Measurements from ENCODE around the gene HSP90B1. TPM values are rescaled to one million over a fixed set of nuclear protein-coding genes. Genes with fewer than 3 reads are reported as not detected.

Gene HSP90B1
- total RNA-seq, 1 donor from 2014 or later = 222 TPM

DNA sequence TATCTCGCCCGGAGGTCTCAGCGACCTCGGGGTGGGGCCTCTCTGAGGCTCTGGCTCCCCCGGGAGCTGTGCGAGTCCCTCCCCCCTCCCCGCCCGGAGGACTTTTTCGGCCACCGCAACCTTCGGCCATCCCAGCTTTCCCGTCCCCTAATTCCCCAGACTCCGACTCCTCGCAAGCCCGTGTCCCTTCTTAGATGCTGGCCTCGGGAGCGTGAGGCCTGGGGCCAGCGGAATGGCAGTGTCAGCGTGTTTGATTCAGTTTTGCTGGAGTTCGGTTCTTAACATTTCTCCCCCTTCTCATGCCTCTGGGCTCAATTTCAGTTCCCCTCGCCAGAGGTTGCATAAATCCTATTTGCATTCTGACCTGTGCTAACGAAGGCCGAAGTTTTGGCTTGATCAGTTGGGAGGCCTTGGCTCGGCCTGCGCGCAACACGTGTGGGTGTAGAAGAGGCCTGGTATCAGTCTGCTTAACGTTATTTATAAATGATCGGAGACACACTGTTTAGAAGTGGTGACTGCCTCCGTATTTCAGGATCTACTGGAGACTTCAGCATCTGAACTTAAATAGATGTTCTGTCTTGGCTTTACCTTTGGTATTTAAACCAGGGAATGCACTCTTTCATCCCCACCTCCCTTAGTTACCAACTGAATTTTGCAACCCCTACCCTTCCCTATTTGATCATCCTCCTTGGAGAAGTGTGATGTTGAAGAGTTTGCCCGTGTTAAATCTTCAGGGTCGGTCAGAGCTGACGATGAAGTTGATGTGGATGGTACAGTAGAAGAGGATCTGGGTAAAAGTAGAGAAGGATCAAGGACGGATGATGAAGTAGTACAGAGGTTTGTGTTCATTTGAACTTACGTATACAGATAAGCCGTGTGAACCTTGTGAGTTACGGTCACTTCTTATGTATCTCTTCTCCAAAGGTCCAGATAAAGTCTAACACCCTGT lies 851 bp downstream of the HSP90B1 start:
- intact Hi-C loops (cut with DNase I) = no loop called here

DNA sequence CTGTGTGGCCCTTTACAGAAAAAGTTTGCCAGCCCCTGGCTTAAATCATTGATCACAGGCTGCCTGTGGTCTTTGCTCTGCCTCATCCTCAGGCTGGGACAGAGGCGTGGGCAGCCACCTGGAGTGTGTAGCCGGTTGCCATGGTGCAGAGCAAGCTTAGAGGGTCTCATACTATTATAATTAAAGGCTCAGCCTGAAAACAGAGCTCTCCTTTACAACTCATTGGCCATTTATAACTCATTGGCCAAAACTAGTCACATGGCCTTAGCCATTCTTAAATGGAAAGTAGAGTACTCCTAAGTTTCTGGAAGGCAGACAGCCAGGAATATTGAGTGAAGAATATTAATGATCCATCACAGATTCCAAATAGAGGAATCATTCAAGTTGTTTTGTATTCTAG lies 3.0 kb downstream of the HSP90B1 start:
- H3K4me1 ChIP-seq = peaks cover 67% of the 10 kb centered on the region
- H3K36me3 ChIP-seq = peaks cover 0 to 43% of the 10 kb centered on the region in 2 donors
- intact Hi-C loops (cut with DNase I) = no loop called here
- no peaks in the 10 kb centered on the region for H3K9me3 ChIP-seq
- no peak for DNase-seq (ENCODE audit: extremely low spot score in 2 of 2)
- H3K4me3 ChIP-seq = no peak overlapping the region
- TF ChIP-seq POLR2AphosphoS5 (IDR thresholded peaks at IDR 0.05; ENCODE audit: insufficient read depth in 1 of 2, low read depth in 1 of 2) (no peak), POLR2A (IDR thresholded peaks at IDR 0.05) (no peak)
- TF ChIP-seq, protein P1, sequence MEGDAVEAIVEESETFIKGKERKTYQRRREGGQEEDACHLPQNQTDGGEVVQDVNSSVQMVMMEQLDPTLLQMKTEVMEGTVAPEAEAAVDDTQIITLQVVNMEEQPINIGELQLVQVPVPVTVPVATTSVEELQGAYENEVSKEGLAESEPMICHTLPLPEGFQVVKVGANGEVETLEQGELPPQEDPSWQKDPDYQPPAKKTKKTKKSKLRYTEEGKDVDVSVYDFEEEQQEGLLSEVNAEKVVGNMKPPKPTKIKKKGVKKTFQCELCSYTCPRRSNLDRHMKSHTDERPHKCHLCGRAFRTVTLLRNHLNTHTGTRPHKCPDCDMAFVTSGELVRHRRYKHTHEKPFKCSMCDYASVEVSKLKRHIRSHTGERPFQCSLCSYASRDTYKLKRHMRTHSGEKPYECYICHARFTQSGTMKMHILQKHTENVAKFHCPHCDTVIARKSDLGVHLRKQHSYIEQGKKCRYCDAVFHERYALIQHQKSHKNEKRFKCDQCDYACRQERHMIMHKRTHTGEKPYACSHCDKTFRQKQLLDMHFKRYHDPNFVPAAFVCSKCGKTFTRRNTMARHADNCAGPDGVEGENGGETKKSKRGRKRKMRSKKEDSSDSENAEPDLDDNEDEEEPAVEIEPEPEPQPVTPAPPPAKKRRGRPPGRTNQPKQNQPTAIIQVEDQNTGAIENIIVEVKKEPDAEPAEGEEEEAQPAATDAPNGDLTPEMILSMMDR (IDR thresholded peaks at IDR 0.05) = no peak
- no peak overlapping the region for H3K27ac ChIP-seq
- no peaks in the 10 kb centered on the region for H3K27me3 ChIP-seq

More for the DNA sequence above, 851 bp downstream of the HSP90B1 start:
- Histone ChIP-seq H3K4me1 (peaks cover 58% of the 10 kb centered on the region), H3K4me3 (peak overlapping the region; percentile 76 to 95), H3K27me3 (no peaks in the 10 kb centered on the region), H3K27ac (peak overlapping the region; percentile 92), H3K36me3 (peaks cover 0 to 25% of the 10 kb centered on the region in 2 donors), H3K9me3 (no peaks in the 10 kb centered on the region)
- TF ChIP-seq, protein P1 (IDR thresholded peaks at IDR 0.05) = no peak
- TF ChIP-seq POLR2A (IDR thresholded peaks at IDR 0.05) (no peak), POLR2AphosphoS5 (IDR thresholded peaks at IDR 0.05; ENCODE audit: insufficient read depth in 1 of 2, low read depth in 1 of 2) (no peak)
- DNase-seq (ENCODE audit: extremely low spot score in 2 of 2) = no peak

- Histone ChIP-seq H3K27ac (no peak overlapping the region), H3K27me3 (no peaks in the 10 kb centered on the region), H3K4me3 (no peak overlapping the region), H3K36me3 (peaks cover 7 to 75% of the 10 kb centered on the region in 2 donors), H3K4me1 (peaks cover 51% of the 10 kb centered on the region), H3K9me3 (no peaks in the 10 kb centered on the region)
- DNase-seq (ENCODE audit: extremely low spot score in 2 of 2) = no peak
- intact Hi-C loops (cut with DNase I) = no loop called here
- TF ChIP-seq POLR2A (IDR thresholded peaks at IDR 0.05) = no peak
- TF ChIP-seq, protein P1 (IDR thresholded peaks at IDR 0.05) = no peak
- TF ChIP-seq POLR2AphosphoS5 (IDR thresholded peaks at IDR 0.05; ENCODE audit: insufficient read depth in 1 of 2, low read depth in 1 of 2) = no peak
These were observed 6.5 kb downstream of the HSP90B1 start for GRCh38 chr12:103936679-103937078.

DNA sequence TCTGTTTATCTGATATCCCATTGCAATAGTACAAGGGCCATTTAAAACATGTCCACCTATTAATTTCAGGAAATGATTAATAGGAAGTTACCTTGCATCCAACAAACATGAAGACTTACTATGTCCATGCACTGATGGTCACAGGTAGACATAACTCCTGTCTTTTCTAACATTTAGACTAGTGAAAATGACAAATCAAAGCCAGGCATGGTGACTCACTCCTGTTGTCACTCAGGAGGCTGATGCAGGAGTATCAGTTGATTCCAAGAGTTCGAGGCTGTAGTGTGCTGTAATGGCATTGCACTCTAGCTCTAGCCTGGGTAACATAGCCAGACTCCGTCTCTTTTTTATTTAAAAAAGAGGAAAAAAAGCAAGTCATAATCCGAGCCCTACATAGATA lies 14.8 kb downstream of the HSP90B1 start:
- H3K36me3 ChIP-seq = peaks cover 10 to 97% of the 10 kb centered on the region in 2 donors
- DNase-seq (ENCODE audit: extremely low spot score in 2 of 2) = no peak
- no peak overlapping the region for H3K27ac ChIP-seq
- H3K9me3 ChIP-seq = no peaks in the 10 kb centered on the region
- no peaks in the 10 kb centered on the region for H3K27me3 ChIP-seq
- H3K4me1 ChIP-seq = no peaks in the 10 kb centered on the region
- H3K4me3 ChIP-seq = no peak overlapping the region
- intact Hi-C loops (cut with DNase I) = no loop called here
- no peak for TF ChIP-seq POLR2A (IDR thresholded peaks at IDR 0.05)
- no peak for TF ChIP-seq POLR2AphosphoS5 (IDR thresholded peaks at IDR 0.05; ENCODE audit: insufficient read depth in 1 of 2, low read depth in 1 of 2)
- TF ChIP-seq, protein P1 (IDR thresholded peaks at IDR 0.05) = no peak

All from vagina (tissue), 2 donors.